ENCODE measurements around the gene TMEM184B.

GRCh38 chr22:38258895-38259294 is 13.9 kb downstream of the TMEM184B start:
- TF ChIP-seq CTCF (IDR thresholded peaks at IDR 0.05; ENCODE audit: low read depth, low read length, poor library complexity, severe bottlenecking) (no peak), EZH2phosphoT487 (IDR thresholded peaks at IDR 0.05; ENCODE audit: borderline replicate concordance, low read length) (no peak)
